OCI-LY7 (cell line): ENCODE data around the gene LRIG1. TPM values are rescaled to one million over a fixed set of nuclear protein-coding genes. Genes with fewer than 3 reads are reported as not detected.

Experiments used
- BruUV-seq: library from RNA; stranded (reverse); fragments of 400-500 nt; replicated peaks from 2 replicates; lab custom pipeline; 2021; lab: Mats Ljungman, UMichigan
- CTCF ChIA-PET: fragments of 300-600 bp; sonication (Branson Sonifier 250); formaldehyde crosslinking; loops from one replicate; lab custom pipeline; 2022; ENCODE audit warnings: antibody characterized with exemption; ENCODE audit not compliant: unreplicated experiment; lab: Charles Lee
- POLR2A ChIA-PET: fragments of 300-600 bp; sonication (Branson Sonifier 250); formaldehyde crosslinking; loops from one replicate; lab custom pipeline; 2022; ENCODE audit warnings: antibody characterized with exemption; lab: Charles Lee
- DNase-seq: peaks from one replicate; pipeline ENCODE4 v3.0.0-alpha.2; 2015; ENCODE audit warnings: low spot score
- H2AFZ ChIP-seq: fragments of 200-600 bp; sonication (generic), shearing (Covaris generic); 2 replicates; pipeline ENCODE4 v1.6.1; 2014; ENCODE audit warnings: mild to moderate bottlenecking, antibody characterized with exemption, low read length, moderate library complexity
- H3K27ac ChIP-seq: fragments of 200-600 bp; sonication (generic); 2 replicates; pipeline ENCODE4 v1.5.1; 2014; ENCODE audit warnings: mixed run types, low read depth, mild to moderate bottlenecking, moderate library complexity, low read length, inconsistent platforms; ENCODE audit not compliant: poor library complexity, severe bottlenecking
- H3K36me3 ChIP-seq: fragments of 200-600 bp; sonication (generic); 2 replicates; pipeline ENCODE4 v1.6.1; 2014; ENCODE audit warnings: mild to moderate bottlenecking, antibody characterized with exemption, low read length, moderate library complexity, mixed read lengths; ENCODE audit not compliant: insufficient read depth
- H3K4me1 ChIP-seq: fragments of 200-600 bp; sonication (generic); 2 replicates; pipeline ENCODE4 v1.5.1; 2014; ENCODE audit warnings: mild to moderate bottlenecking, low read length; ENCODE audit not compliant: insufficient read depth, poor library complexity, severe bottlenecking
- H3K4me2 ChIP-seq: fragments of 200-600 bp; sonication (generic); 2 replicates; pipeline ENCODE4 v1.6.1; 2014; ENCODE audit warnings: mild to moderate bottlenecking, low read length
- H3K4me3 ChIP-seq: fragments of 200-600 bp; sonication (generic); 2 replicates; pipeline ENCODE4 v1.5.1; 2014; ENCODE audit warnings: mild to moderate bottlenecking, low read depth, low read length; ENCODE audit not compliant: poor library complexity, severe bottlenecking
- H3K79me2 ChIP-seq: fragments of 200-600 bp; sonication (generic); 2 replicates; pipeline ENCODE4 v1.6.1; 2016; ENCODE audit warnings: low read depth, mild to moderate bottlenecking, low read length, moderate library complexity, mixed read lengths; ENCODE audit not compliant: insufficient read depth
- H3K9me2 ChIP-seq: fragments of 200-600 bp; sonication (generic); 2 replicates; pipeline ENCODE4 v1.6.1; 2016; ENCODE audit warnings: mild to moderate bottlenecking, low read length, mixed read lengths; ENCODE audit not compliant: insufficient read depth
- H3K9me3 ChIP-seq: fragments of 200-600 bp; sonication (generic); 2 replicates; pipeline ENCODE4 v1.6.1; 2014; ENCODE audit warnings: mild to moderate bottlenecking, mixed run types, low read length, mixed read lengths
- H4K20me1 ChIP-seq: fragments of 200-600 bp; sonication (generic); 2 replicates; pipeline ENCODE4 v1.6.1; 2014; ENCODE audit warnings: mild to moderate bottlenecking, antibody characterized with exemption, low read length, moderate library complexity, mixed read lengths; ENCODE audit not compliant: insufficient read depth
- CTCF ChIP-seq: fragments of 200-600 bp; sonication (generic); conservative IDR thresholded peaks from 2 replicates; pipeline ENCODE4 v1.5.1; 2014; ENCODE audit warnings: mild to moderate bottlenecking, antibody characterized with exemption, low read length, moderate library complexity, mixed read lengths
- EZH2phosphoT487 ChIP-seq: fragments of 200-600 bp; sonication (generic); IDR thresholded peaks from 2 replicates; pipeline ENCODE4 v1.6.1; 2018; ENCODE audit warnings: low read depth, borderline replicate concordance, mild to moderate bottlenecking, mixed run types, antibody characterized with exemption, low read length, moderate library complexity, mixed read lengths
- intact Hi-C: fragments of 100-400 bp; cut with micrococcal nuclease; formaldehyde crosslinking; loops from one replicate; pipeline ENCODE4 v1.10.0; 2022; ENCODE audit not compliant: unreplicated experiment
- total RNA-seq, 2 experiments: library from RNA; depleted of rRNA in 1 of 2; stranded (reverse); fragments of >200 nt in 1 of 2; shearing (Covaris generic) in 1 of 2; gene quantifications; 2 replicates each; pipeline ENCODE4 v1.2.3, GENCODE V29; 2014 to 2022

The LRIG1 gene
- total RNA-seq, 2 experiments from 2014 or later: 84.2 to 115 TPM

- no peaks in the 10 kb centered on the region for H4K20me1 ChIP-seq
- no peak overlapping the region for H3K4me2 ChIP-seq
- H3K4me1 ChIP-seq: peaks cover 25% of the 10 kb centered on the region
- no TSS peak for BruUV-seq
- H3K9me3 ChIP-seq: no peaks in the 10 kb centered on the region
- DNase-seq: no peak
- no peak overlapping the region for H2AFZ ChIP-seq
- H3K9me2 ChIP-seq: no peaks in the 10 kb centered on the region
- TF ChIP-seq EZH2phosphoT487 (no peak), CTCF (no peak)
- H3K36me3 ChIP-seq: no peaks in the 10 kb centered on the region
- POLR2A ChIA-PET: interaction anchor here (0.6 to 1.3 kb wide), 5 partner anchors 12 to 53 kb away, joined by 3 to 5 read pairs (median 3); no protein-coding TSS in a partner anchor
- H3K79me2 ChIP-seq: no peaks in the 10 kb centered on the region
- no peak overlapping the region for H3K4me3 ChIP-seq
- intact Hi-C loops: no loop called here
- CTCF ChIA-PET: no interaction called here
- no peak overlapping the region for H3K27ac ChIP-seq
These were observed 5.3 kb upstream of the LRIG1 start for GRCh38 chr3:66506154-66506553.

GRCh38 chr3:66504850-66505641 lies 4.2 kb upstream of the LRIG1 start:
- Histone ChIP-seq H3K4me1 (peaks cover 25% of the 10 kb centered on the region), H3K36me3 (no peaks in the 10 kb centered on the region), H2AFZ (no peak overlapping the region), H3K4me3 (no peak overlapping the region), H3K4me2 (no peak overlapping the region), H3K79me2 (peaks cover 7% of the 10 kb centered on the region), H3K9me2 (no peaks in the 10 kb centered on the region), H3K9me3 (no peaks in the 10 kb centered on the region), H3K27ac (no peak overlapping the region), H4K20me1 (no peaks in the 10 kb centered on the region)
- ChIA-PET CTCF (no interaction called here), POLR2A (interaction anchor here (0.6 to 1.1 kb wide), 3 partner anchors 11 to 91 kb away, joined by 3 to 5 read pairs (median 3); no protein-coding TSS in a partner anchor)
- no TSS peak for BruUV-seq
- no peak for DNase-seq
- intact Hi-C loops: no loop called here
- TF ChIP-seq CTCF (no peak), EZH2phosphoT487 (no peak)

- CTCF ChIA-PET: interaction anchor here (1.2 kb wide), 1 partner anchor 96 kb away, joined by 3 read pairs; no protein-coding TSS in a partner anchor
- peak overlapping the region; percentile 65; the same call in 1 of the 2 replicates for H3K4me2 ChIP-seq
- peaks cover 25% of the 10 kb centered on the region for H3K4me1 ChIP-seq
- intact Hi-C loops: no loop called here
- POLR2A ChIA-PET: interaction anchor here (0.6 kb wide), 1 partner anchor 24 kb away, joined by 4 read pairs; no protein-coding TSS in a partner anchor
- H2AFZ ChIP-seq: peak overlapping the region; percentile 21
- H3K9me3 ChIP-seq: no peaks in the 10 kb centered on the region
- BruUV-seq: no TSS peak
- H4K20me1 ChIP-seq: no peaks in the 10 kb centered on the region
- peaks cover 27% of the 10 kb centered on the region for H3K79me2 ChIP-seq
- no peak overlapping the region for H3K27ac ChIP-seq
- TF ChIP-seq CTCF (no peak), EZH2phosphoT487 (no peak)
- DNase-seq: no peak
- no peaks in the 10 kb centered on the region for H3K9me2 ChIP-seq
- H3K36me3 ChIP-seq: peaks cover 15% of the 10 kb centered on the region
- no peak overlapping the region for H3K4me3 ChIP-seq
These were observed 2.2 kb upstream of the LRIG1 start for GRCh38 chr3:66502981-66503380.
